Measurements from ENCODE around the gene FLOT2.

DNA sequence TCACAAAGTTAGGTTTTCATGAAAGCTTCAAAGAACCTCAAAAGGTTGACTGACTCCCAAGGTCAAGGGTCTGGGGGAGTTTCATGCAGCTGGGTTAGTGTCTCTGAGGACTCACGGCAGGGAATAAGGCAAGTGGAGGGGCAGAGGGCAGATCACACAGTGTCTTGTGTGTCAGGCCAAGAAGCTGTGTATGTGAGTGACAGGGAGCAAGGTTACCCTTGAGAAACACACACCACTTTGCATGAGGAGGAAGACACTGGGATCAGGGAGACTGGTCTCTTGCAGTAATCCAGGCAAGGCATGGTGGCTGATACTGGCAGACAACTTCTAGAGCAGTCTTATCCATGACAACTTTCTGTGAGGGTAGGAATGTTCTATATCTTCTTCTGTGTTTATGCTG lies 6.3 kb downstream of the FLOT2 start:
- TF ChIP-seq, protein P1, sequence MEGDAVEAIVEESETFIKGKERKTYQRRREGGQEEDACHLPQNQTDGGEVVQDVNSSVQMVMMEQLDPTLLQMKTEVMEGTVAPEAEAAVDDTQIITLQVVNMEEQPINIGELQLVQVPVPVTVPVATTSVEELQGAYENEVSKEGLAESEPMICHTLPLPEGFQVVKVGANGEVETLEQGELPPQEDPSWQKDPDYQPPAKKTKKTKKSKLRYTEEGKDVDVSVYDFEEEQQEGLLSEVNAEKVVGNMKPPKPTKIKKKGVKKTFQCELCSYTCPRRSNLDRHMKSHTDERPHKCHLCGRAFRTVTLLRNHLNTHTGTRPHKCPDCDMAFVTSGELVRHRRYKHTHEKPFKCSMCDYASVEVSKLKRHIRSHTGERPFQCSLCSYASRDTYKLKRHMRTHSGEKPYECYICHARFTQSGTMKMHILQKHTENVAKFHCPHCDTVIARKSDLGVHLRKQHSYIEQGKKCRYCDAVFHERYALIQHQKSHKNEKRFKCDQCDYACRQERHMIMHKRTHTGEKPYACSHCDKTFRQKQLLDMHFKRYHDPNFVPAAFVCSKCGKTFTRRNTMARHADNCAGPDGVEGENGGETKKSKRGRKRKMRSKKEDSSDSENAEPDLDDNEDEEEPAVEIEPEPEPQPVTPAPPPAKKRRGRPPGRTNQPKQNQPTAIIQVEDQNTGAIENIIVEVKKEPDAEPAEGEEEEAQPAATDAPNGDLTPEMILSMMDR (IDR thresholded peaks at IDR 0.05): no peak
- no peak for TF ChIP-seq POLR2A (IDR thresholded peaks at IDR 0.05)

Measured in uterus (tissue), 2 donors.